Measurements from ENCODE around the gene HECA. TPM values are rescaled to one million over a fixed set of nuclear protein-coding genes. Genes with fewer than 3 reads are reported as not detected.
"Not testable (repeated sequence)": the region's sequence is repeated elsewhere in the genome, so short reads cannot be mapped to it uniquely, and the experiment has no call there.

Gene HECA
- total and polyA plus RNA-seq, 2 of the 8 experiments (the other 6 are each of a cell fraction or from before 2014, with no cell fraction given) = 2.4 to 9.2 TPM

GRCh38 chr6:139122823-139123222, 12.1 kb upstream of the HECA start:
- H3K4ac ChIP-seq (replicated peaks; ENCODE audit: insufficient read length, low read depth, low read length); H3K9ac ChIP-seq (replicated peaks in 1 of 4; ENCODE audit: extremely low read depth in 1 of 4, low read depth in 3 of 4, low read length in 3 of 4); H3K14ac ChIP-seq (ENCODE audit: insufficient read length); POLR2A ChIA-PET (ENCODE audit: partially characterized antibody); H3K23ac ChIP-seq (ENCODE audit: insufficient read length); FAIRE-seq; H3K27ac ChIP-seq (ENCODE audit: low read depth, low read length); H3K9me3 ChIP-seq (ENCODE audit: insufficient read depth in 2 of 2, low read depth in 1 of 2, low read length in 1 of 2); H2BK20ac ChIP-seq (ENCODE audit: low read length); H3K27me3 ChIP-seq (replicated peaks in 1 of 4; ENCODE audit: control insufficient read depth in 3 of 4, extremely low read depth in 1 of 4, insufficient read depth in 3 of 4, low read length in 3 of 4); H3K4me1 ChIP-seq (replicated peaks in 1 of 4; ENCODE audit: control insufficient read depth in 3 of 4, insufficient read depth in 4 of 4, low read length in 3 of 4); DNase-seq (ENCODE audit: low read depth in 1 of 2, low spot score in 2 of 2); H4K5ac ChIP-seq (ENCODE audit: insufficient read length, low read depth, low read length); H2AFZ ChIP-seq (ENCODE audit: low read length); H3K4me2 ChIP-seq (ENCODE audit: insufficient read depth in 1 of 2, low read depth in 2 of 2, low read length in 2 of 2); H4K91ac ChIP-seq (replicated peaks; ENCODE audit: insufficient read length, low read length); H3K18ac ChIP-seq (ENCODE audit: extremely low read depth, low read length); H3K23me2 ChIP-seq (ENCODE audit: low read depth, low read length); H3K56ac ChIP-seq (replicated peaks; ENCODE audit: insufficient read length, low read depth, low read length); H4K8ac ChIP-seq (ENCODE audit: extremely low read depth, insufficient read depth, low read length); H2BK120ac ChIP-seq (replicated peaks; ENCODE audit: low read depth, low read length); H2BK12ac ChIP-seq (ENCODE audit: low read depth, low read length); H2AK5ac ChIP-seq (ENCODE audit: low read depth, low read length); H3K36me3 ChIP-seq (ENCODE audit: control insufficient read depth in 2 of 4, insufficient read depth in 4 of 4, low read length in 3 of 4); H4K20me1 ChIP-seq (replicated peaks in 1 of 2; ENCODE audit: control insufficient read depth in 1 of 2, insufficient read depth in 2 of 2, low read length in 2 of 2); H2BK15ac ChIP-seq (ENCODE audit: low read length); H2BK5ac ChIP-seq (ENCODE audit: low read depth, low read length); H3K79me2 ChIP-seq (ENCODE audit: control insufficient read depth in 1 of 2, insufficient read depth in 2 of 2, low read length in 2 of 2); H3K4me3 ChIP-seq (ENCODE audit: extremely low read depth in 1 of 4, insufficient read depth in 2 of 4, low read depth in 3 of 4, low read length in 4 of 4); H3K79me1 ChIP-seq (ENCODE audit: low read depth, low read length): not testable (repeated sequence)
- CTCF ChIA-PET (ENCODE audit: partially characterized antibody) = interaction anchor here (1.4 kb wide), 1 partner anchor 242 kb away, joined by 3 read pairs; no protein-coding TSS in a partner anchor
- 94% methylated on average over 3 of the region's 3 CpGs; no CpG with 5 or more reads in 1 of the 2 experiments for WGBS, 2 experiments (ENCODE audit: extremely low coverage in 1 of 2, insufficient coverage in 1 of 2, insufficient read length in 1 of 2, insufficient replicate concordance in 2 of 2, low coverage in 1 of 2, low lambda C conversion rate in 2 of 2, missing lambda C conversion rate in 1 of 2)
